CD4-positive, CD25-positive, alpha-beta regulatory T cell (primary cell): ENCODE measurements around the gene MALT1. TPM values are rescaled to one million over a fixed set of nuclear protein-coding genes. Genes with fewer than 3 reads are reported as not detected.
A peak's percentile ranks its signal among the peaks of the same experiment; 100 is the strongest.

ENCODE experiments used
- ATAC-seq, 2 donors: fragments of 150-1000 bp; cut with Tn5 transposase; one replicate each; pipeline ENCODE4 v1.10.0; 2021; ENCODE audit warnings: low read depth in 2 of 2, moderate number of reproducible peaks in 2 of 2, moderate library complexity in 1 of 2
- DNase-seq, 3 donors: peaks; one replicate each; pipeline versions ENCODE4 v3.0.0 to v3.0.0-alpha.2; 2012 to 2022; ENCODE audit warnings: mixed read lengths in 1 of 3
- H3K27ac ChIP-seq: one replicate; pipeline ENCODE4 v1.7.0; 2013; ENCODE audit warnings: mild to moderate bottlenecking, low read length; ENCODE audit not compliant: insufficient read depth, poor library complexity, severe bottlenecking
- H3K27me3 ChIP-seq: one replicate; pipeline ENCODE4 v1.7.0; 2013; ENCODE audit warnings: low read length; ENCODE audit not compliant: control insufficient read depth, insufficient read depth
- H3K36me3 ChIP-seq: one replicate; pipeline ENCODE4 v1.7.0; 2013; ENCODE audit warnings: mild to moderate bottlenecking, low read length, moderate library complexity; ENCODE audit not compliant: control insufficient read depth, insufficient read depth
- H3K4me1 ChIP-seq: 2 replicates; pipeline ENCODE4 v1.7.0; 2013; ENCODE audit warnings: mild to moderate bottlenecking, low read length; ENCODE audit not compliant: insufficient read depth, control insufficient read depth, poor library complexity, severe bottlenecking
- H3K4me3 ChIP-seq: one replicate; pipeline ENCODE4 v1.7.0; 2013; ENCODE audit warnings: low read depth, mild to moderate bottlenecking, low read length, moderate library complexity
- H3K9me3 ChIP-seq, 2 experiments: 1 replicate in 1 of 2; 2 replicates in 1 of 2; pipeline ENCODE4 v1.7.0; 2013; ENCODE audit warnings: low read length in 2 of 2, mild to moderate bottlenecking in 1 of 2, moderate library complexity in 1 of 2; ENCODE audit not compliant: control insufficient read depth in 2 of 2
- H3K27ac Mint-ChIP-seq, 3 donors: one replicate each; pipeline ENCODE4 v1.8.0; 2020 to 2022; ENCODE audit warnings: mild to moderate bottlenecking in 3 of 3, mixed read lengths in 3 of 3, moderate library complexity in 2 of 3
- H3K27me3 Mint-ChIP-seq: one replicate; pipeline ENCODE4 v1.8.0; 2022; ENCODE audit warnings: mild to moderate bottlenecking, mixed read lengths
- H3K36me3 Mint-ChIP-seq: one replicate; pipeline ENCODE4 v1.8.0; 2020; ENCODE audit warnings: mixed read lengths
- H3K4me1 Mint-ChIP-seq, 4 donors: one replicate each; pipeline ENCODE4 v1.8.0; 2020 to 2022; ENCODE audit warnings: mixed read lengths in 4 of 4, mild to moderate bottlenecking in 1 of 4
- H3K4me3 Mint-ChIP-seq, 4 donors: one replicate each; pipeline ENCODE4 v1.8.0; 2020 to 2022; ENCODE audit warnings: mild to moderate bottlenecking in 4 of 4, mixed read lengths in 4 of 4, moderate library complexity in 3 of 4
- H3K9me3 Mint-ChIP-seq, 7 donors: one replicate each; pipeline ENCODE4 v1.8.0; 2020 to 2022; ENCODE audit warnings: mixed read lengths in 7 of 7, mild to moderate bottlenecking in 3 of 7, moderate library complexity in 2 of 7
- polyA plus RNA-seq, 4 donors: library from polyadenylated mRNA; unstranded; fragments of 300-500 nt; fragmentation: Illumina TruSeq; gene quantifications; one replicate each; pipeline ENCODE4 v1.2.3, GENCODE V29; 2021
- total RNA-seq: library from RNA; stranded (reverse); gene quantifications from one replicate; pipeline ENCODE4 v1.2.3, GENCODE V29; 2022

The MALT1 gene
- total and polyA plus RNA-seq, 5 donors from 2014 or later, result 39.4 to 99.0 (median 47.4) TPM

- no peaks in the 10 kb centered on the region for H3K9me3 ChIP-seq
- Mint-ChIP-seq H3K9me3 (peaks cover 0 to 2% (median 0%) of the 10 kb centered on the region in 7 donors), H3K27ac (peak overlapping the region; percentile 3 to 59 (median 21)), H3K36me3 (peaks cover 17% of the 10 kb centered on the region), H3K4me3 (peak overlapping the region; percentile 48 to 93 (median 79)), H3K27me3 (no peaks in the 10 kb centered on the region), H3K4me1 (peaks cover 43 to 80% (median 58%) of the 10 kb centered on the region in 4 donors)
- peaks cover 4% of the 10 kb centered on the region for H3K36me3 ChIP-seq
- no peaks in the 10 kb centered on the region for H3K27me3 ChIP-seq
- ATAC-seq (no peak), DNase-seq (no peak)
- H3K27ac ChIP-seq, result no peak overlapping the region
- H3K4me3 ChIP-seq, result peak overlapping the region; percentile 57
- H3K4me1 ChIP-seq, result peaks cover 71% of the 10 kb centered on the region
These were observed 3.7 kb downstream of the MALT1 start for GRCh38 chr18:58674863-58675472.

- Histone ChIP-seq H3K36me3 (peaks cover 8% of the 10 kb centered on the region), H3K4me1 (peaks cover 65% of the 10 kb centered on the region), H3K27ac (no peak overlapping the region), H3K9me3 (no peaks in the 10 kb centered on the region), H3K27me3 (no peaks in the 10 kb centered on the region), H3K4me3 (peak overlapping the region; percentile 57)
- Mint-ChIP-seq H3K27ac (peak overlapping the region in 2 of 3 donors; percentile 37 to 72), H3K4me1 (peaks cover 43 to 80% (median 57%) of the 10 kb centered on the region in 4 donors), H3K9me3 (peaks cover 0 to 2% (median 0%) of the 10 kb centered on the region in 7 donors), H3K36me3 (peaks cover 20% of the 10 kb centered on the region), H3K27me3 (no peaks in the 10 kb centered on the region), H3K4me3 (peak overlapping the region in 3 of 4 donors; percentile 35 to 93 (median 78))
- ATAC-seq (no peak), DNase-seq (no peak)
These were observed 5.0 kb downstream of the MALT1 start for GRCh38 chr18:58676270-58676669.

GRCh38 chr18:58682429-58683069 lies 11.3 kb downstream of the MALT1 start:
- H3K27ac Mint-ChIP-seq, result peak overlapping the region in 2 of 3 donors; percentile 67 to 83
- Histone ChIP-seq H3K36me3 (peaks cover 39% of the 10 kb centered on the region), H3K27me3 (no peaks in the 10 kb centered on the region), H3K27ac (no peak overlapping the region), H3K4me3 (no peak overlapping the region), H3K9me3 (no peaks in the 10 kb centered on the region), H3K4me1 (peaks cover 31% of the 10 kb centered on the region)
- ATAC-seq, result no peak
- no peak for DNase-seq
- H3K4me3 Mint-ChIP-seq, result peak overlapping the region in 2 of 4 donors; percentile 40 to 70
- peaks cover 37% of the 10 kb centered on the region for H3K36me3 Mint-ChIP-seq
- H3K9me3 Mint-ChIP-seq, result no peaks in the 10 kb centered on the region
- H3K27me3 Mint-ChIP-seq, result no peaks in the 10 kb centered on the region
- peaks cover 38 to 80% (median 55%) of the 10 kb centered on the region in 4 donors for H3K4me1 Mint-ChIP-seq

GRCh38 chr18:58687871-58688308 lies 16.6 kb downstream of the MALT1 start:
- H3K27me3 Mint-ChIP-seq, result no peaks in the 10 kb centered on the region
- Histone ChIP-seq H3K9me3 (no peaks in the 10 kb centered on the region), H3K4me1 (peaks cover 50% of the 10 kb centered on the region), H3K27me3 (no peaks in the 10 kb centered on the region), H3K36me3 (peaks cover 38% of the 10 kb centered on the region), H3K27ac (peak overlapping the region; percentile 80), H3K4me3 (peak overlapping the region; percentile 81)
- ATAC-seq (peak; percentile 89 to 90), DNase-seq (peak; percentile 43 to 82 (median 81))
- H3K36me3 Mint-ChIP-seq, result peaks cover 45% of the 10 kb centered on the region
- H3K27ac Mint-ChIP-seq, result peak overlapping the region; percentile 92 to 99 (median 99)
- no peaks in the 10 kb centered on the region for H3K9me3 Mint-ChIP-seq
- H3K4me3 Mint-ChIP-seq, result peak overlapping the region; percentile 65 to 89 (median 86)
- peaks cover 30 to 85% (median 61%) of the 10 kb centered on the region in 4 donors for H3K4me1 Mint-ChIP-seq

- H3K4me3 Mint-ChIP-seq, result peak overlapping the region; percentile 43 to 68 (median 44)
- Histone ChIP-seq H3K36me3 (peaks cover 30% of the 10 kb centered on the region), H3K27ac (no peak overlapping the region), H3K4me1 (peaks cover 74% of the 10 kb centered on the region), H3K27me3 (no peaks in the 10 kb centered on the region), H3K9me3 (no peaks in the 10 kb centered on the region), H3K4me3 (no peak overlapping the region)
- no peaks in the 10 kb centered on the region for H3K9me3 Mint-ChIP-seq
- peak overlapping the region; percentile 88 to 93 (median 92) for H3K27ac Mint-ChIP-seq
- DNase-seq (no peak), ATAC-seq (no peak)
- H3K27me3 Mint-ChIP-seq, result no peaks in the 10 kb centered on the region
- peaks cover 32% of the 10 kb centered on the region for H3K36me3 Mint-ChIP-seq
- H3K4me1 Mint-ChIP-seq, result peaks cover 36 to 94% (median 72%) of the 10 kb centered on the region in 4 donors
These were observed 19.0 kb downstream of the MALT1 start for GRCh38 chr18:58690259-58690658.

GRCh38 chr18:58691256-58691655 lies 20.0 kb downstream of the MALT1 start:
- Histone ChIP-seq H3K9me3 (no peaks in the 10 kb centered on the region), H3K27me3 (no peaks in the 10 kb centered on the region), H3K27ac (no peak overlapping the region), H3K4me1 (peaks cover 82% of the 10 kb centered on the region), H3K4me3 (no peak overlapping the region), H3K36me3 (peaks cover 26% of the 10 kb centered on the region)
- no peaks in the 10 kb centered on the region for H3K9me3 Mint-ChIP-seq
- DNase-seq (no peak), ATAC-seq (no peak)
- H3K4me1 Mint-ChIP-seq, result peaks cover 42 to 93% (median 73%) of the 10 kb centered on the region in 4 donors
- peaks cover 39% of the 10 kb centered on the region for H3K36me3 Mint-ChIP-seq
- H3K4me3 Mint-ChIP-seq, result peak overlapping the region in 1 of 4 donors; percentile 36
- H3K27ac Mint-ChIP-seq, result peak overlapping the region; percentile 88 to 93 (median 92)
- no peaks in the 10 kb centered on the region for H3K27me3 Mint-ChIP-seq

GRCh38 chr18:58692422-58693185 lies 21.3 kb downstream of the MALT1 start:
- peaks cover 85% of the 10 kb centered on the region for H3K4me1 ChIP-seq
- ATAC-seq, result no peak
- peak overlapping the region; percentile 51 for H3K4me3 ChIP-seq
- Mint-ChIP-seq H3K27ac (peak overlapping the region; percentile 74 to 99 (median 92)), H3K9me3 (no peaks in the 10 kb centered on the region), H3K27me3 (no peaks in the 10 kb centered on the region), H3K4me3 (peak overlapping the region; percentile 17 to 62 (median 54)), H3K36me3 (peaks cover 45% of the 10 kb centered on the region), H3K4me1 (peaks cover 42 to 92% (median 72%) of the 10 kb centered on the region in 4 donors)
- H3K27me3 ChIP-seq, result no peaks in the 10 kb centered on the region
- H3K36me3 ChIP-seq, result peaks cover 31% of the 10 kb centered on the region
- DNase-seq, result peak in 2 of 3 donors; percentile 33 to 64
- no peaks in the 10 kb centered on the region for H3K9me3 ChIP-seq
- H3K27ac ChIP-seq, result peak overlapping the region; percentile 62
